ENCODE data around the gene TRIO.

TRIO gene

DNA sequence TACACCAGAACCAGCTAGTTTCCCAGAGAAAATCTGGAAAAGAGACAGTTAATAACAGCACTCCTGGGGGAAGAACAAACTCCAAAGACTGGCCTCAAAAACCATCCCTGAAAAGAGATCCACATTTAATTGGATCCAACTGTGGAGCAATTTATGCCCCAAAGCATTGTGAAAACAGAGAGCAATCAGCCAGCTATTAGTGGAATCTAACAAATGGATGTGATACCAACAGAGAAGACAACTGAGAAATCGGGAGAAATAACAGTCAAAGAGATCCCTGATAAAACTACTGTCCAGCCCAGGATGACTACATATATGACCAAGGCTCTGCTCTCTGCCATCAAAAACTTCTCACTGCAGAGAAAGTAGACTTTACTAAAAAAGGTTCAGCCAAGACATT lies 40.5 kb upstream of the TRIO start:
- no peak for TF ChIP-seq SIN3A (IDR thresholded peaks at IDR 0.05; ENCODE audit: borderline replicate concordance, insufficient read depth, low read length)
- TF ChIP-seq, protein P1, sequence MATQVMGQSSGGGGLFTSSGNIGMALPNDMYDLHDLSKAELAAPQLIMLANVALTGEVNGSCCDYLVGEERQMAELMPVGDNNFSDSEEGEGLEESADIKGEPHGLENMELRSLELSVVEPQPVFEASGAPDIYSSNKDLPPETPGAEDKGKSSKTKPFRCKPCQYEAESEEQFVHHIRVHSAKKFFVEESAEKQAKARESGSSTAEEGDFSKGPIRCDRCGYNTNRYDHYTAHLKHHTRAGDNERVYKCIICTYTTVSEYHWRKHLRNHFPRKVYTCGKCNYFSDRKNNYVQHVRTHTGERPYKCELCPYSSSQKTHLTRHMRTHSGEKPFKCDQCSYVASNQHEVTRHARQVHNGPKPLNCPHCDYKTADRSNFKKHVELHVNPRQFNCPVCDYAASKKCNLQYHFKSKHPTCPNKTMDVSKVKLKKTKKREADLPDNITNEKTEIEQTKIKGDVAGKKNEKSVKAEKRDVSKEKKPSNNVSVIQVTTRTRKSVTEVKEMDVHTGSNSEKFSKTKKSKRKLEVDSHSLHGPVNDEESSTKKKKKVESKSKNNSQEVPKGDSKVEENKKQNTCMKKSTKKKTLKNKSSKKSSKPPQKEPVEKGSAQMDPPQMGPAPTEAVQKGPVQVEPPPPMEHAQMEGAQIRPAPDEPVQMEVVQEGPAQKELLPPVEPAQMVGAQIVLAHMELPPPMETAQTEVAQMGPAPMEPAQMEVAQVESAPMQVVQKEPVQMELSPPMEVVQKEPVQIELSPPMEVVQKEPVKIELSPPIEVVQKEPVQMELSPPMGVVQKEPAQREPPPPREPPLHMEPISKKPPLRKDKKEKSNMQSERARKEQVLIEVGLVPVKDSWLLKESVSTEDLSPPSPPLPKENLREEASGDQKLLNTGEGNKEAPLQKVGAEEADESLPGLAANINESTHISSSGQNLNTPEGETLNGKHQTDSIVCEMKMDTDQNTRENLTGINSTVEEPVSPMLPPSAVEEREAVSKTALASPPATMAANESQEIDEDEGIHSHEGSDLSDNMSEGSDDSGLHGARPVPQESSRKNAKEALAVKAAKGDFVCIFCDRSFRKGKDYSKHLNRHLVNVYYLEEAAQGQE (IDR thresholded peaks at IDR 0.05; ENCODE audit: insufficient read depth in 1 of 2, low read depth in 2 of 2, low read length in 2 of 2), result no peak
- no peak for TF ChIP-seq FOXP2 (optimal IDR thresholded peaks at IDR 0.05; ENCODE audit: borderline replicate concordance, extremely low read depth, extremely low read length, insufficient read depth)
- TF ChIP-seq POLR2AphosphoS5 (IDR thresholded peaks at IDR 0.05; ENCODE audit: low read depth, low read length), result no peak
- no peak for TF ChIP-seq TAF1 (IDR thresholded peaks at IDR 0.05; ENCODE audit: borderline replicate concordance, insufficient read depth, low read length)

DNA sequence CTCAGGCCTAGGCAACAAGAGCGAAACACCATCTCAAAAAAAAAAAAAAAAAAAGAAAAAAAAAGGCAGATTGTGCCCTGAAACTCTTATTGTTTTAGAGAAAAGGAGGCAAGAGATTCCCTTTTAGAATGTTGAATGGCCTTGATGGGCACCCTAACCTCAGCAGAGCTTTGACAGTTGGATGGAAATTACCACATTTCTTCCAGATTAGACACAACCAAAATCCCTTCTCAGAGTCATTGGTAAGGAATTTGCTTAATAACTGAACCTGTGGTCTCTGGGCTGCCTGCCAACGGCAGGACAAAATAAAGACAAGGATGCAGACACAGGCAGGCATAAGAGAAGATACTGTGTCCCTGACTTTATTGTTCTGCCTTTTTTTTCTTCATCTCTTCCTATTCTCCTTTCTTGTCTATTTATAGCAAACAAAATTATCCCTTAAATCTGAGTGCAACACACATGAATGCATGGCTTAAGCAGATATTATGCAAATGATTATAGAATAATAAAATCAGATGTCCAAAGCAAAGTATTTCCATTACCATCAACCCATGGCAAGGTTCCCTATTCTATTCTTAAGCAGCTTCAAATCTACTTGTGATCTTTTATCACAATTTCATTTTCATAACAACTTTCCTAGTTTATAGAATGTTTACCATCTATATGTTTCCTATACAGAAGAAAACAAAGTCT lies 37.3 kb upstream of the TRIO start:
- TF ChIP-seq FOXP2 (optimal IDR thresholded peaks at IDR 0.05; ENCODE audit: borderline replicate concordance, extremely low read depth, extremely low read length, insufficient read depth), result no peak
- TF ChIP-seq, protein P1 (IDR thresholded peaks at IDR 0.05; ENCODE audit: insufficient read depth in 1 of 2, low read depth in 2 of 2, low read length in 2 of 2), result no peak
- TF ChIP-seq SIN3A (IDR thresholded peaks at IDR 0.05; ENCODE audit: borderline replicate concordance, insufficient read depth, low read length), result no peak

DNA sequence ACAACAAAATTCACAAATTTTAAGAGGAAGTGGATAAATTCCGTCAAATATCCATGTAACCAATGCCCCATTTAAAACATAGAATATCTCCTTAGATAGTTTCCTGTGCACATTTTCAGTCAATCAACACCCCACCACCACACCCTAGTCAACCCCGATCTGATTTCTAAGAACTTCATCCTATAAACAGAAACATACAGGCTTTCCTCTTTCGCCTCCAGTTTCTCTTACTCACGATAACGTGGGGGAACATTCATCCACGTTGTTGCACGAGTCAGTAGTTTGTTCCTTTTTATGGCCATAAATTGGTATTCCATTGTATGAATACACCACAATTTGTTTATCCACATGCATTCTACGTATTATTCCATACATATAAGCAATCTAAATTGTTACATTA lies 35.6 kb upstream of the TRIO start:
- TF ChIP-seq FOXP2 (optimal IDR thresholded peaks at IDR 0.05; ENCODE audit: borderline replicate concordance, extremely low read depth, extremely low read length, insufficient read depth) (no peak), POLR2AphosphoS5 (IDR thresholded peaks at IDR 0.05; ENCODE audit: low read depth, low read length) (no peak), SIN3A (IDR thresholded peaks at IDR 0.05; ENCODE audit: borderline replicate concordance, insufficient read depth, low read length) (no peak), TAF1 (IDR thresholded peaks at IDR 0.05; ENCODE audit: borderline replicate concordance, insufficient read depth, low read length) (no peak)
- TF ChIP-seq, protein P1 (IDR thresholded peaks at IDR 0.05; ENCODE audit: insufficient read depth in 1 of 2, low read depth in 2 of 2, low read length in 2 of 2), result no peak

DNA sequence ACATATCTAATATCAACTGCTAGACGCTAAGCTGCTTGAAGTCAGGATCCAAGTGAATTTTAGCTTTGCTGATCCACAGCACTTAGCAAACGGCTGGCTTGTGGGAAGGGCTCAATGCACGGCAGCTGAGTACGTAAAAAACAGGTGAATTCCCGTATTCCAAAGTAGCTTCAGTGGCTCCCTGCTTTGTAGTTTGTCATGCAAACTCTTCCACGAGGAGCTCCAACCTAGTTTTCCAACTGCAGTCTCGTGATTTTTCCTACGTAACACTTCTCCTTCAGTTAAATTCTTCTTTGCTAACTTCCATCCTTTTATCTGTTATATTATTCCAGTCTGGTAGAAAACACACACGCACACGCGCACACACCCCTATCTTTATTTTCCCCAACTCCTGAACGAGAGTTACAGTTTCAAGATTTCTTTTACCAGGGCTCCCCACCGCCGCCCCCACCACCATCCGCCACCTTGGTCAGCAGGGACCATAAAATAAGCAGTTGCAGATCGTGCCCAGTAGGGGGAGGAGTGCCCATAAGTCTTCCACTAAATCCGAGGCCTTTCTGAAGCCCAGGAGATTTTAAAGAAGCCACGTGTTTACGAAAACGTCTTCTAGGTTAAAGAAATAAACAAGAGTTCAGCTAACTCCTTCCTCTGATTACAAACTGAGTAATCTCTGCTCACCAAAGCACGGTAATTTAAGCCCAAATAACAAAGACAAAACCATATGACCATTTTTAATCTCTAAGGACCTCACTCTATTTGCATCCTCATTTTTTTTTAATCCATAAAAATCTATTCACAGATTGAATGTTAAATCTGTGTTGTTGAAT lies 34.8 kb upstream of the TRIO start:
- TF ChIP-seq POLR2AphosphoS5 (IDR thresholded peaks at IDR 0.05; ENCODE audit: low read depth, low read length) (no peak), TAF1 (IDR thresholded peaks at IDR 0.05; ENCODE audit: borderline replicate concordance, insufficient read depth, low read length) (no peak), SIN3A (IDR thresholded peaks at IDR 0.05; ENCODE audit: borderline replicate concordance, insufficient read depth, low read length) (no peak), FOXP2 (optimal IDR thresholded peaks at IDR 0.05; ENCODE audit: borderline replicate concordance, extremely low read depth, extremely low read length, insufficient read depth) (no peak)
- TF ChIP-seq, protein P1 (IDR thresholded peaks at IDR 0.05; ENCODE audit: insufficient read depth in 1 of 2, low read depth in 2 of 2, low read length in 2 of 2), result no peak

Data from PFSK-1 (cell line).